Measurements from ENCODE around the gene ZMYND12.
A peak's percentile ranks its signal among the peaks of the same experiment; 100 is the strongest.

The ZMYND12 gene

DNA sequence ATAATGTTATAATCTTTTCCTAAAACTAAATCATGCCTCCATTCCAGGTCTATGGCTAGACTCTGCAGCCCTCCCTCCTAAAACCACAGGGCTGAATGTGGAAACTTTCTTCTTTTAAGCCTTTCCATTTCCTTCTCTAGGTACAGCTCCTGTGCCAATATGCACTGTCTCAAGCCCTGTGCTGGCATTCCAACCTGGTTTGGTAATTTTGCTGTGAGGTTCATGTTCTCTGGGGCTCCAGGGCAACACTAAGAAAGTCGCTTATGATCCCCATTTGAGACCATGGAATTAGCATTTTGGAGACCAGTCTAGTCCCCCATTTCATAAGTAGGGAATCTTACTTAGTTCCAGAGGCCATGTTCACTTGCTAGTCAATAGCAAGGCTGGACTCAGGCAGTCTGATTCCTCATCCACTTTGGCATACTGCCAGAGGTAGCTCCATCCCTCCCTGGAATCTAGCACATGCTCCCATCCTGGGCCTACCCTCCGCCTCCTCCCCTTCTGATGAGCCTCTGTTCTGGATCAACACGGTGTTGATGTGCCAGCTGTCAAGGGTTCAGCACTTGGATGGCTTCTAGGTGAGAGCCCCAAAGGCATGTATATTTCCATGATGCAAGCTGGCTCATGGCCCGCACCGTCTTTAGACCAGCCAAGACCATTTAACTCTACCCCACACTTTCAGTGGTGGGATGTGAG, 36.5 kb downstream of the ZMYND12 start:
- H3K4me1 ChIP-seq (ENCODE audit: control insufficient read depth, insufficient read depth, low read length), result peaks cover 11% of the 10 kb centered on the region
- no peak overlapping the region for H3K4me3 ChIP-seq (ENCODE audit: low read depth, low read length)
- H3K27me3 ChIP-seq (ENCODE audit: control insufficient read depth, insufficient read depth, low read length), result no peaks in the 10 kb centered on the region
- H3K9me3 ChIP-seq (ENCODE audit: control insufficient read depth, insufficient read depth, low read length), result no peaks in the 10 kb centered on the region
- no peaks in the 10 kb centered on the region for H3K36me3 ChIP-seq (ENCODE audit: control insufficient read depth, insufficient read depth, low read length)
- H3K9ac ChIP-seq (ENCODE audit: low read depth, low read length), result no peak overlapping the region

DNA sequence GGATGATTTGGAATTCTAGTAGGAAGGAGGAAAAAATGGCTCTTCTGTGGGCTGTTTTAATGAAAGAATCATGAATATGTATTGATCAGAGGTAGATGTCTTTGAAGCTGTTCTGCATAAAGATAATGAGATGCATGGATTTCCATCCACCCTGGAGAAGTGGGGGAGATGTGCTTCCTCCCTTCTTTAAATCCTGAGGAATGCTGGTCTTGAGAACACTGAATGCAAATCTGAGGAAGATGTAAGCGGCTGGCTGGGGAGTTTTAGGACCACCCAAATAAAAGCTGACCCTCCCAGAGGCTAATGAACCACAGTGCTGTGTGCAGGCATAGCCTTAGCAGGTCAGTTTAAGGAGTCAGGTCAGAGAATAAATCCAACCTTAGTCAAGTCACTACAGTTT, 37.3 kb downstream of the ZMYND12 start:
- no peaks in the 10 kb centered on the region for H3K36me3 ChIP-seq (ENCODE audit: control insufficient read depth, insufficient read depth, low read length)
- no peaks in the 10 kb centered on the region for H3K27me3 ChIP-seq (ENCODE audit: control insufficient read depth, insufficient read depth, low read length)
- H3K4me1 ChIP-seq (ENCODE audit: control insufficient read depth, insufficient read depth, low read length), result peaks cover 11% of the 10 kb centered on the region
- H3K9me3 ChIP-seq (ENCODE audit: control insufficient read depth, insufficient read depth, low read length), result no peaks in the 10 kb centered on the region
- H3K9ac ChIP-seq (ENCODE audit: low read depth, low read length), result peak overlapping the region; percentile 38
- no peak overlapping the region for H3K4me3 ChIP-seq (ENCODE audit: low read depth, low read length)

DNA sequence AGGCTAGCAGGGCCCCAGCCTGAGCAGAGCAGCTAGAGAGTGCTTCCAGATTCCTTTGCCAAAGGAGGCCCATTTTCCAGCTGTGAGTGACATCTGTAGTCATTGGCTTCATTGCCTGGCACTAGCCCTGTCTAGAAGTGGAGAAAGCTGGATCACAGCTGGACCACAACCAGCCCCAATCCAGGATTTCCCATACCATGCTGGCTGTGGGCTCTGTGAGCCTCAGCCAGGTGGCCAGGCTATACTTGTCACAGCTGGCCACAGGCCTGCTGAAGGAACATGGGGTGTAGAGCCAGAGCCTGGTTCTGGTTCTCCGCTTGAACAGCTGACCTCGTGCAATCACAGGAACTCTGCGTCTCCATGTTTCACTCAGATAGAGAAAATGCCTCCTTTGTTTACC, 38.7 kb downstream of the ZMYND12 start:
- H3K9ac ChIP-seq (ENCODE audit: low read depth, low read length), result no peak overlapping the region
- no peaks in the 10 kb centered on the region for H3K27me3 ChIP-seq (ENCODE audit: control insufficient read depth, insufficient read depth, low read length)
- H3K4me1 ChIP-seq (ENCODE audit: control insufficient read depth, insufficient read depth, low read length), result peaks cover 11% of the 10 kb centered on the region
- no peaks in the 10 kb centered on the region for H3K9me3 ChIP-seq (ENCODE audit: control insufficient read depth, insufficient read depth, low read length)
- H3K36me3 ChIP-seq (ENCODE audit: control insufficient read depth, insufficient read depth, low read length), result no peaks in the 10 kb centered on the region
- no peak overlapping the region for H3K4me3 ChIP-seq (ENCODE audit: low read depth, low read length)

DNA sequence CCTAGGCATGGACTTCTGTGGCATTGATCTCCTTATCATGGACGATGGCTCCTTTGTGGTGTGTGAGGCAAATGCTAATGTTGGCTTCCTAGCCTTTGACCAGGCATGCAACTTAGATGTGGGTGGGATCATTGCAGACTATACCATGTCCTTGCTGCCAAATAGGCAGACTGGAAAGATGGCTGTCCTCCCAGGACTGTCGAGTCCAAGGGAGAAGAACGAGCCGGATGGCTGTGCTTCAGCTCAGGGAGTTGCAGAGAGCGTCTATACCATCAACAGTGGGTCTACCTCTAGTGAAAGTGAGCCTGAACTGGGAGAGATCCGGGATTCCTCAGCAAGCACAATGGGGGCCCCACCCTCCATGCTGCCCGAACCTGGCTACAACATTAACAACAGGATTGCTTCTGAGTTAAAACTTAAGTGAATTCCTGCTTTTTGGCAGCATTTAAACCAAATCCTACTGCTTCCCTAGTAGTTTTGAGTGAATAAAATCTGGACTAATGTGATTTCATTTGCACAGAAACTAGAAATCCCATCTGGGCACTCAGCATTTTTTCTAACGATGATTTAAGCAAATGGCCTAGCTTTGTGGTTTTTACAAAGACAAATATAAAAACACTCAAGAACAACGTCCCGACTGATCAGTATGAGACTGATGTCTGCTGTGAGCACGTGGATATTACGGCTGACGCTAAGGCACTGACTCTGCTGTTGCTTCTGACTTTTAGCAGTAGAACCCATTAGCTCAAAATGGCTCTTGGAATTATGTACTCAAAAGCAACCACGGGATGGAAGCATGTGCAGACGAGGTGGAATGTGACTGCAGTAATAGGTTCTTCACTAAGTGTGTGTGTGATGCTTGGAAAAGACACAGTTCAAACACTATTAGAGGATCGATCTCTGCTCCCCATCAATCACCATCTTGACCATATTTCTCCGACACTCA, 41.0 kb downstream of the ZMYND12 start:
- no peaks in the 10 kb centered on the region for H3K27me3 ChIP-seq (ENCODE audit: control insufficient read depth, insufficient read depth, low read length)

DNA sequence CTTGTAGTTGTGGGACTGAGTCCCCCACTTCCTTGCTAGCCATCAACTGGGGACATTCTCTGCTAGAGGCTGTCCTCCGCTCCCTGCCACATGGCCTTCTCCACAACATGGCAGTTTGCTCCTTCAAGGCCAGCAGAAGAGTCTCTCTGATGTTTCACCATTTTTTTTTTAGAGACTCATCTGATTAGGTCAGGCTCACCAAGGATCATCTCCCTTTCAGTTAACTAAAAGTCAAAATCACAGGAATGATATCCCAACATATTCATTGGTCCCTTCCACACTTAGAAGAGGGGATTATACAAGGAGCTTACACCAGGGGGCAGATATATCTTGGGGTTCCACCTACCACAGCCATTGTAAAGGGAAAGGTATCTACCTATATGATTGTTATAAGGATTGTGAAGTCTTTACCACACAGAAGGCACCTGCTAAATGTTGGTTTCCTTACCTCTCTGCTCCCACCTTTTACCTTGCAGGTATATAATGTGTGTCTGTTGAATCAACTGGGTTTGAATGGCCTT, 51.9 kb downstream of the ZMYND12 start:
- Histone ChIP-seq H3K4me3 (ENCODE audit: low read depth, low read length) (no peak overlapping the region), H3K36me3 (ENCODE audit: control insufficient read depth, insufficient read depth, low read length) (no peaks in the 10 kb centered on the region), H3K4me1 (ENCODE audit: control insufficient read depth, insufficient read depth, low read length) (no peaks in the 10 kb centered on the region), H3K9me3 (ENCODE audit: control insufficient read depth, insufficient read depth, low read length) (no peaks in the 10 kb centered on the region), H3K27me3 (ENCODE audit: control insufficient read depth, insufficient read depth, low read length) (no peaks in the 10 kb centered on the region), H3K9ac (ENCODE audit: low read depth, low read length) (no peak overlapping the region)

More for the DNA sequence above, 41.0 kb downstream of the ZMYND12 start:
- Histone ChIP-seq H3K4me1 (ENCODE audit: control insufficient read depth, insufficient read depth, low read length) (peaks cover 11% of the 10 kb centered on the region), H3K9ac (ENCODE audit: low read depth, low read length) (no peak overlapping the region), H3K4me3 (ENCODE audit: low read depth, low read length) (no peak overlapping the region), H3K36me3 (ENCODE audit: control insufficient read depth, insufficient read depth, low read length) (no peaks in the 10 kb centered on the region), H3K9me3 (ENCODE audit: control insufficient read depth, insufficient read depth, low read length) (no peaks in the 10 kb centered on the region)

DNA sequence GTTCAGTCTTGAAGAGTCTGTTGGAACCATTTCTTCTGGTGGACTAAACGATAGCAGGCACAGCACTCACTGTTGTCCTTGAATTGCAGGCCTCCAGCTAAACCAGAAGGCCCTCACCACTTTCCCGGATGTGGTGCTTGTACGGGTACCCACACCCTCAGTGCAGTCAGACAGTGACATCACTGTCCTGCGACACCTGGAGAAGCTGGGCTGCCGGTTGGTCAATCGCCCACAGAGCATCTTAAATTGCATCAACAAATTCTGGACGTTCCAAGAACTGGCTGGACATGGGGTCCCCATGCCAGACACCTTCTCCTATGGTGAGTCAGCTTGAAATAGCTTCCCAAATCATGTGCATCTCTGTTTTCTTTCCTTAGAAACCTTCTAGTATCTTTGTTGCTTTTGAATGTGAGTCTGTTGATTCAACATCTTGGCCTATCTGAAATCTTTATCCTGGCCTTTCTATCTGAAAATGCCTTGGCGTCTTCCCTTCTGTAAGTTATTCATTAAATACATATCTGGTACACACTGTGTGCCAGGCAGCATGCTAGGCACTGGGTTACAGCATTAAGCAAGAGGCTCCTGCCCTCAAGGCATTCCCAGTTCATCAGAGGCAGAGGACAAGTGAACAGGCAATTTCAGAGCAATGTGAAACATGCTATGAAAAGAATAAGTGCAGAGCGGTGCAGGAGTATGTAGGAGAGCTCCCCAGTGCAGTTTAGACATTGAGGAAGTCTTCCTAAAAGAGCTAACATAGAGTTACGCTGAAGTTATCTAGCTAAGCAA, 56.3 kb downstream of the ZMYND12 start:
- Histone ChIP-seq H3K36me3 (ENCODE audit: control insufficient read depth, insufficient read depth, low read length) (no peaks in the 10 kb centered on the region), H3K4me1 (ENCODE audit: control insufficient read depth, insufficient read depth, low read length) (no peaks in the 10 kb centered on the region), H3K4me3 (ENCODE audit: low read depth, low read length) (no peak overlapping the region), H3K9ac (ENCODE audit: low read depth, low read length) (no peak overlapping the region), H3K9me3 (ENCODE audit: control insufficient read depth, insufficient read depth, low read length) (no peaks in the 10 kb centered on the region), H3K27me3 (ENCODE audit: control insufficient read depth, insufficient read depth, low read length) (no peaks in the 10 kb centered on the region)

DNA sequence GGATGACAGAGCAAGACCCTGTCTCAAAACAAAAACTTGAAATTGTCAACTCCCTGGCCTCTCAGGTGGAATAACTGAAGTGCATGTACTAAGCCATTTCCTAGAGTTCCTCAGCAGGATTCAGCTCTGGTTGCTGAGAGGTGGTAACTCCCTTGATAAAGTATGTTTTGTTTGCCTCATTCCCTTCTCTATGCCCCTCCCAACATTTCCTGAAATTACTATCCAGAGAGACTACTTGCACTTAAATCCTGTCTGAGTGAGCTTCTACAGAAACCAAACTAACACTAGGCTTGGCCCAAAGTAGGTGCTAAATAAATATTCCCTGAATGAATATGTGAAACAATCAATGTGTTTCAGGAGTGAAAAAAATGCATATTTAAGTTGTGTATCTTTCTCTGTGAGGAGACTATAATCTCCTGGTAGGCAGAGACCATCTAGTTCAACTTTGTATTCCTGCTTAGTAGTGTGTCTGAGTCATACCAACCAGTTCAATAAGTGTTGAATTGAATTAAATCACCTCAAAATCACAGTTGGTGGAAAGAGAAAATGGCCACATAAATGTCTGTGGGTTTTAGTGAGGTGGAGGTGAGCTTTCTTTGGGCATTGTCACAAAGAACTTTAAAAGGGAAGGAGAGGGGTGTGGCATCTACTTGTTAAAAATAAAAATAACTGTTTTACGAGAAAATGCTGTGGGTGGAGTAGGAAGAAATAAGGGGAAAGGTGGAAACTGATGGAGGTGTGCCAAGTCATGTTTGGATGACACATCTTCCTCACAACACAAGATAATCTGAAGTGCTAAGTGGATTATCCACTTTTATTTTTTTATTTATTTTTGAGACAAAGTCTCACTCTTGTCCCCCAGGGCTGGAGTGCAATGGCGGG, 62.6 kb downstream of the ZMYND12 start:
- H3K27me3 ChIP-seq (ENCODE audit: control insufficient read depth, insufficient read depth, low read length), result no peaks in the 10 kb centered on the region
- no peaks in the 10 kb centered on the region for H3K4me1 ChIP-seq (ENCODE audit: control insufficient read depth, insufficient read depth, low read length)
- no peak overlapping the region for H3K4me3 ChIP-seq (ENCODE audit: low read depth, low read length)
- no peaks in the 10 kb centered on the region for H3K36me3 ChIP-seq (ENCODE audit: control insufficient read depth, insufficient read depth, low read length)
- H3K9me3 ChIP-seq (ENCODE audit: control insufficient read depth, insufficient read depth, low read length), result no peaks in the 10 kb centered on the region
- no peak overlapping the region for H3K9ac ChIP-seq (ENCODE audit: low read depth, low read length)

DNA sequence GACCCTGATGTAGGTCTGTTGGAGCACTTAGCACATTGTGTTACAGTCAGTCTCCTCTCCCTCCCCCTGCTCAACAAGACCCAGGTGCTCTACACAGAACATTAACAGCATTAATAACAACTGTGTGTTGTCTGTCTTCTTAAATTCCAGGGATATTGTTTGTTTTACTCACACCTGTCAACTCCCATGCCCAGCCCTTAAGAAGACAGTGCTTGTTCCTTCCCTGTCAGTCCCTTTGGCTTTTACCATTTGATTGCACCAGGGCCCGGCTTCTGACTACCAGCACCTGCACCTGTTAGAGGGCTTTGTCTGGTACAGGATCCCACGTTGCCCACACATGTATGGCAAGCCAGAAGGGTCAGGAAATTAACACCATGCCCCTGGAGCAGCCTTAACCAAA, 63.6 kb downstream of the ZMYND12 start:
- Histone ChIP-seq H3K27me3 (ENCODE audit: control insufficient read depth, insufficient read depth, low read length) (no peaks in the 10 kb centered on the region), H3K36me3 (ENCODE audit: control insufficient read depth, insufficient read depth, low read length) (no peaks in the 10 kb centered on the region), H3K4me3 (ENCODE audit: low read depth, low read length) (no peak overlapping the region), H3K9me3 (ENCODE audit: control insufficient read depth, insufficient read depth, low read length) (no peaks in the 10 kb centered on the region), H3K9ac (ENCODE audit: low read depth, low read length) (no peak overlapping the region), H3K4me1 (ENCODE audit: control insufficient read depth, insufficient read depth, low read length) (no peaks in the 10 kb centered on the region)

DNA sequence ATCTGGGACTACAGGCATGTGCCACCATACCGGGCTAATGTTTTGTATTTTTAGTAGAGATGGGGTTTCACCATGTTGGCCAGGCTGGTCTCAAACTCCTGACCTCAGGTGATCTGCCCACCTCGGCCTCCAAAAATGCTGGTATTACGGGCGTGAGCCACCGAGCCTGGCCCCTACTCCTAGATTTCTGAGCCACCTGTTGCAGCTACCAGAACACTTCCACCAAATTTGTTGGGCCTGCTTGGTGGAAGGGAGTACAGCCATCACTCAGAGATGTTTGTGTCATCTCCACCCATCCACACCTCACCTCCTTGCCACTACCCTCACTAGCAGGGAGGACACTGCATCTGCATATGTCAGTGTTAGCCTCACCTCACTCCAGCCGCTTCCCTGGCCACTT, 69.8 kb downstream of the ZMYND12 start:
- Histone ChIP-seq H3K36me3 (ENCODE audit: control insufficient read depth, insufficient read depth, low read length) (no peaks in the 10 kb centered on the region), H3K9me3 (ENCODE audit: control insufficient read depth, insufficient read depth, low read length) (no peaks in the 10 kb centered on the region), H3K9ac (ENCODE audit: low read depth, low read length) (no peak overlapping the region), H3K27me3 (ENCODE audit: control insufficient read depth, insufficient read depth, low read length) (peaks cover 17% of the 10 kb centered on the region), H3K4me1 (ENCODE audit: control insufficient read depth, insufficient read depth, low read length) (peaks cover 6% of the 10 kb centered on the region), H3K4me3 (ENCODE audit: low read depth, low read length) (no peak overlapping the region)

DNA sequence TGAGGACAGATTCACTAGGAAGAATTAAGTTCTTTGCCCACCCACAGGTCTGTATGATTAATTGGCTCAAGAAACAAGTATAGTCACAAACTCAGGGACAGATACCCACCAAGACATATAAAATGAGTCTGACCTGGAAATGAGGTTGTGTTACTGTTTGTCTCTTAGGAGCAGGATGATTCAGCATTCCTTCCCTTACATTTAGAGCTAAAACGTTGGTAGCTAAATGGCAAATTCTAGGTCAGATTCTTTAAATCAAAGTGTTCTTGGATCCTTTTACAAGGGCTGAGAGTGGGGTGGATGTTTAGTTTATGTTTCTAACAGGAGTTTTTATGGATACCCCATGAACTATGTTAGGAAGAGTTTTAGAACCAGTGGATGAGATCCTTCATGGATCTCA, 70.5 kb downstream of the ZMYND12 start:
- no peak overlapping the region for H3K9ac ChIP-seq (ENCODE audit: low read depth, low read length)
- H3K27me3 ChIP-seq (ENCODE audit: control insufficient read depth, insufficient read depth, low read length), result peaks cover 17% of the 10 kb centered on the region
- no peaks in the 10 kb centered on the region for H3K36me3 ChIP-seq (ENCODE audit: control insufficient read depth, insufficient read depth, low read length)
- peaks cover 6% of the 10 kb centered on the region for H3K4me1 ChIP-seq (ENCODE audit: control insufficient read depth, insufficient read depth, low read length)
- no peak overlapping the region for H3K4me3 ChIP-seq (ENCODE audit: low read depth, low read length)
- no peaks in the 10 kb centered on the region for H3K9me3 ChIP-seq (ENCODE audit: control insufficient read depth, insufficient read depth, low read length)

DNA sequence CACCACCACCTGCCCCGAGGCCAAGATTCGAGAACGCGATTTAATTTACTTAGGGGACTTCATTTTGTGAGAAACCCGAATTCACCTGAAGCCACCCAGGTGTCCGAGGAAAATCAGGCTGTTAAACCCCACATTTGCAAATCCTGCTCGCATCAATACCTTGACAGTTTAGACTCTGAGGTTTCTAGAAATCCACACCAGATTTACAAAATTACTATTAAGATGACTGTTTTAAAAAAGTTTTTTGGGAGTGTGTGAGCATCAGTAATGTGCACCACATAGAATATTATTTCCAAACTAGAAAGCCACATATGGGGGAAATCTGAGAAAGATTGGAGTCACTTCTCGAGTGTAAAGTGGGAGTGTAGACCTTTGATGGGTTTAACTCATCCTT, 74.5 kb downstream of the ZMYND12 start:
- no peaks in the 10 kb centered on the region for H3K9me3 ChIP-seq (ENCODE audit: control insufficient read depth, insufficient read depth, low read length)
- H3K9ac ChIP-seq (ENCODE audit: low read depth, low read length), result no peak overlapping the region
- no peaks in the 10 kb centered on the region for H3K36me3 ChIP-seq (ENCODE audit: control insufficient read depth, insufficient read depth, low read length)
- peak overlapping the region; percentile 87 for H3K4me3 ChIP-seq (ENCODE audit: low read depth, low read length)
- peaks cover 17% of the 10 kb centered on the region for H3K27me3 ChIP-seq (ENCODE audit: control insufficient read depth, insufficient read depth, low read length)
- peaks cover 6% of the 10 kb centered on the region for H3K4me1 ChIP-seq (ENCODE audit: control insufficient read depth, insufficient read depth, low read length)

Data from iPS-15b (cell line).